GM21528 (cell line): ENCODE data around the gene ZNF808.
"Not testable (repeated sequence)": the region's sequence is repeated elsewhere in the genome, so short reads cannot be mapped to it uniquely, and the experiment has no call there.

Experiments used
- ATAC-seq: cut with Tn5 transposase; IDR thresholded peaks from one replicate; pipeline ENCODE4 v1.9.1; 2021; ENCODE audit warnings: mild to moderate bottlenecking, moderate library complexity; ENCODE audit not compliant: unreplicated experiment, low FRiP score

Gene ZNF808

GRCh38 chr19:52535385-52535770 lies 7.9 kb downstream of the ZNF808 start:
- ATAC-seq = not testable (repeated sequence)

- ATAC-seq = peak; percentile 92
Measured at GRCh38 chr19:52535771-52536447, 8.4 kb downstream of the ZNF808 start.

- ATAC-seq = peak; percentile 7
Measured at GRCh38 chr19:52536448-52536800, 9.0 kb downstream of the ZNF808 start.

GRCh38 chr19:52538815-52539214 lies 11.3 kb downstream of the ZNF808 start:
- ATAC-seq = not testable (repeated sequence)

- ATAC-seq = not testable (repeated sequence)
Measured at GRCh38 chr19:52541176-52541575, 13.7 kb downstream of the ZNF808 start.

- no peak for ATAC-seq
Measured at GRCh38 chr19:52541608-52542007, 14.1 kb downstream of the ZNF808 start.

GRCh38 chr19:52542541-52542940 lies 15.1 kb downstream of the ZNF808 start:
- not testable (repeated sequence) for ATAC-seq

GRCh38 chr19:52542984-52543664 lies 15.7 kb downstream of the ZNF808 start:
- no peak for ATAC-seq

GRCh38 chr19:52554216-52554971 lies 26.9 kb downstream of the ZNF808 start:
- no peak for ATAC-seq

- ATAC-seq = no peak
Measured at GRCh38 chr19:52557231-52557995, 29.9 kb downstream of the ZNF808 start.

GRCh38 chr19:52558732-52559445 lies 31.4 kb downstream of the ZNF808 start:
- not testable (repeated sequence) for ATAC-seq

GRCh38 chr19:52561611-52562010 lies 34.1 kb downstream of the ZNF808 start:
- not testable (repeated sequence) for ATAC-seq

GRCh38 chr19:52566121-52566520 lies 38.7 kb downstream of the ZNF808 start:
- no peak for ATAC-seq

- ATAC-seq = no peak
Measured at GRCh38 chr19:52566588-52566987, 39.1 kb downstream of the ZNF808 start.

GRCh38 chr19:52567921-52568320 lies 40.5 kb downstream of the ZNF808 start:
- ATAC-seq = no peak

- ATAC-seq = not testable (repeated sequence)
Measured at GRCh38 chr19:52569638-52569999, 42.2 kb downstream of the ZNF808 start.

- peak; percentile 89 for ATAC-seq
Measured at GRCh38 chr19:52570000-52570861, 42.8 kb downstream of the ZNF808 start, which contains the start of gene ZNF701. TSS of gene ZNF701 (plus strand) at chr19:52570287. CDS start at chr19:52574148, 3,861 bp downstream.

- no peak for ATAC-seq
Measured at GRCh38 chr19:52584736-52585440, 57.4 kb downstream of the ZNF808 start.
